GM15510 (cell line): ENCODE results near the gene NUTM1.

ENCODE experiments used
- POLR2A ChIP-seq: IDR thresholded peaks from 3 replicates; pipeline ENCODE4 v1.6.1; 2011; ENCODE audit warnings: borderline replicate concordance; ENCODE audit not compliant: insufficient read length; ENCODE audit errors: extremely low read depth

Gene NUTM1

GRCh38 chr15:34332553-34333120, 10.5 kb upstream of the NUTM1 start:
- no peak for TF ChIP-seq POLR2A

- no peak for TF ChIP-seq POLR2A
These were observed 8.4 kb upstream of the NUTM1 start for GRCh38 chr15:34334672-34335071.

- TF ChIP-seq POLR2A: no peak
These were observed 7.7 kb upstream of the NUTM1 start for GRCh38 chr15:34335176-34336032.

- peak; percentile 40 for TF ChIP-seq POLR2A
These were observed 6.7 kb upstream of the NUTM1 start for GRCh38 chr15:34336231-34336990.

- peak; percentile 29 for TF ChIP-seq POLR2A
These were observed 6.0 kb upstream of the NUTM1 start for GRCh38 chr15:34336991-34337556.

GRCh38 chr15:34337557-34338306, 5.4 kb upstream of the NUTM1 start, which contains the start of gene SLC12A6:
Gene SLC12A6 (minus strand): TSS chr15:34337781. CDS start chr15:34336680, 1,101 bp downstream.
- TF ChIP-seq POLR2A: peak; percentile 75

- no peak for TF ChIP-seq POLR2A
These were observed 4.8 kb upstream of the NUTM1 start for GRCh38 chr15:34338347-34338746.

GRCh38 chr15:34339946-34340345, 3.2 kb upstream of the NUTM1 start:
- TF ChIP-seq POLR2A: no peak

GRCh38 chr15:34341381-34342212, 1.5 kb upstream of the NUTM1 start:
- TF ChIP-seq POLR2A: no peak

- TF ChIP-seq POLR2A: no peak
These were observed 5.0 kb downstream of the NUTM1 start for GRCh38 chr15:34347951-34348638.

- no peak for TF ChIP-seq POLR2A
These were observed 5.7 kb downstream of the NUTM1 start for GRCh38 chr15:34348735-34349300.

GRCh38 chr15:34349769-34350168, 6.7 kb downstream of the NUTM1 start:
- TF ChIP-seq POLR2A: no peak
